Liver (tissue), 9 donors: Measurements from ENCODE around the gene CSMD2. TPM values are rescaled to one million over a fixed set of nuclear protein-coding genes. Genes with fewer than 3 reads are reported as not detected.

Experiments
- DNase-seq: peaks from one replicate; pipeline ENCODE4 v3.0.0-alpha.2; 2017; ENCODE audit warnings: low spot score
- H3K27ac ChIP-seq, 2 donors: one replicate each; pipeline ENCODE4 v1.7.0; 2013; ENCODE audit warnings: inconsistent platforms in 2 of 2, low read length in 2 of 2, control low read depth in 1 of 2, low read depth in 1 of 2, mild to moderate bottlenecking in 1 of 2
- H3K27me3 ChIP-seq, 4 donors: one replicate each; pipeline versions ENCODE4 v1.6.1 to v1.7.0; 2013; ENCODE audit warnings: low read length in 3 of 4, inconsistent platforms in 1 of 4, mild to moderate bottlenecking in 1 of 4, moderate library complexity in 1 of 4; ENCODE audit not compliant: control insufficient read depth in 4 of 4, insufficient read depth in 4 of 4
- H3K36me3 ChIP-seq, 4 donors: one replicate each; pipeline versions ENCODE4 v1.6.1 to v1.7.0; 2013; ENCODE audit warnings: low read length in 3 of 4, mild to moderate bottlenecking in 3 of 4, low read depth in 1 of 4, moderate library complexity in 1 of 4; ENCODE audit not compliant: control insufficient read depth in 4 of 4, insufficient read depth in 3 of 4
- H3K4me1 ChIP-seq, 4 donors: one replicate each; pipeline versions ENCODE4 v1.6.1 to v1.7.0; 2013; ENCODE audit warnings: low read length in 3 of 4, mild to moderate bottlenecking in 3 of 4, moderate library complexity in 1 of 4; ENCODE audit not compliant: control insufficient read depth in 4 of 4, insufficient read depth in 4 of 4
- H3K4me3 ChIP-seq, 3 donors: one replicate each; pipeline versions ENCODE4 v1.6.1 to v1.7.0; 2013; ENCODE audit warnings: low read length in 3 of 3, control low read depth in 1 of 3, low read depth in 1 of 3, mild to moderate bottlenecking in 1 of 3
- H3K9ac ChIP-seq, 2 donors: one replicate each; pipeline ENCODE4 v1.7.0; 2013; ENCODE audit warnings: low read length in 2 of 2, mild to moderate bottlenecking in 2 of 2, moderate library complexity in 2 of 2, control low read depth in 1 of 2, low read depth in 1 of 2
- H3K9me3 ChIP-seq, 4 donors: one replicate each; pipeline versions ENCODE4 v1.6.1 to v1.7.0; 2013; ENCODE audit warnings: low read length in 3 of 4; ENCODE audit not compliant: control insufficient read depth in 4 of 4
- EGR1 ChIP-seq, 2 donors: IDR thresholded peaks; 2 replicates each; pipeline ENCODE4 v1.6.1; 2016 to 2018; ENCODE audit warnings: antibody characterized with exemption in 2 of 2, low read depth in 2 of 2
- FOXA1 ChIP-seq: IDR thresholded peaks from 2 replicates; pipeline ENCODE4 v1.6.1; 2016; ENCODE audit warnings: antibody characterized with exemption
- FOXA2 ChIP-seq: IDR thresholded peaks from 2 replicates; pipeline ENCODE4 v1.6.1; 2016; ENCODE audit warnings: antibody characterized with exemption
- GABPA ChIP-seq, 2 donors: IDR thresholded peaks in 1 of 2; conservative IDR thresholded peaks in 1 of 2; 2 replicates each; pipeline ENCODE4 v1.6.1; 2016; ENCODE audit warnings: antibody characterized with exemption in 2 of 2, mild to moderate bottlenecking in 1 of 2, moderate library complexity in 1 of 2
- HNF4A ChIP-seq, 2 donors: conservative IDR thresholded peaks; 2 replicates each; pipeline ENCODE4 v1.6.1; 2016; ENCODE audit warnings: antibody characterized with exemption in 2 of 2, mild to moderate bottlenecking in 2 of 2
- HNF4G ChIP-seq: IDR thresholded peaks from 2 replicates; pipeline ENCODE4 v1.6.1; 2016; ENCODE audit warnings: antibody characterized with exemption
- JUND ChIP-seq, 2 donors: IDR thresholded peaks; 2 replicates each; pipeline ENCODE4 v1.6.1; 2016; ENCODE audit warnings: antibody characterized with exemption in 2 of 2
- NR2F2 ChIP-seq: IDR thresholded peaks from 2 replicates; pipeline ENCODE4 v1.6.1; 2016; ENCODE audit warnings: antibody characterized with exemption
- RAD21 ChIP-seq, 2 donors: IDR thresholded peaks; 2 replicates each; pipeline ENCODE4 v1.6.1; 2016; ENCODE audit warnings: antibody characterized with exemption in 2 of 2, mild to moderate bottlenecking in 2 of 2
- RXRA ChIP-seq, 2 donors: IDR thresholded peaks; 2 replicates each; pipeline ENCODE4 v1.6.1; 2017 to 2018; ENCODE audit warnings: antibody characterized with exemption in 2 of 2, mild to moderate bottlenecking in 1 of 2
- SP1 ChIP-seq: IDR thresholded peaks from 2 replicates; pipeline ENCODE4 v1.6.1; 2018; ENCODE audit warnings: antibody characterized with exemption, mild to moderate bottlenecking
- TAF1 ChIP-seq: conservative IDR thresholded peaks from 2 replicates; pipeline ENCODE4 v1.6.1; 2016; ENCODE audit warnings: antibody characterized with exemption, mild to moderate bottlenecking
- YY1 ChIP-seq: IDR thresholded peaks from 2 replicates; pipeline ENCODE4 v1.6.1; 2016; ENCODE audit warnings: antibody characterized with exemption, mild to moderate bottlenecking
- WGBS: extraction: QIAGEN DNeasy Blood & Tissue Kit; methylation state at CpG from one replicate; pipeline ENCODE4 v1.1.7; 2013; 5-methylcytosine and 5-hydroxymethylcytosine counted together
- polyA plus RNA-seq, 2 donors: library from polyadenylated mRNA; stranded (reverse) in 1 of 2; unstranded in 1 of 2; fragments of 200-250 nt in 1 of 2; fragments of >200 nt in 1 of 2; fragmentation: Nextera tagmentation in 1 of 2; extraction: Ambion mirVana in 1 of 2; gene quantifications; one replicate each; pipeline versions ENCODE4 v1.2.1 to v1.2.3, GENCODE V29; 2013 to 2015
- total RNA-seq, 2 donors: library from RNA; depleted of rRNA; stranded (reverse); fragments of >200 nt; gene quantifications; one replicate each; pipeline ENCODE4 v1.2.3, GENCODE V29; 2014
- TF ChIP-seq, protein P1 (sequence below): IDR thresholded peaks from 2 replicates; pipeline ENCODE4 v1.6.1; 2016; ENCODE audit warnings: antibody characterized with exemption, mild to moderate bottlenecking
- TF ChIP-seq, protein P2 (sequence below): IDR thresholded peaks from 2 replicates; pipeline ENCODE4 v1.6.1; 2016; ENCODE audit warnings: antibody characterized with exemption
- TF ChIP-seq, protein P3 (sequence below): IDR thresholded peaks from 2 replicates; pipeline ENCODE4 v1.6.1; 2016; ENCODE audit warnings: antibody characterized with exemption
- TF ChIP-seq, protein P4 (sequence below): fragments of 150-350 bp; IDR thresholded peaks from 2 replicates; pipeline ENCODE4 v1.5.1; 2017; ENCODE audit warnings: improper control_type of control experiment, low read depth, low read length; ENCODE audit not compliant: missing input control
- TF ChIP-seq, protein P5 (sequence below): IDR thresholded peaks from 2 replicates; pipeline ENCODE4 v1.6.1; 2016; ENCODE audit warnings: antibody characterized with exemption
- donor health status: healthy.
- donor health status: healthy.
- donor health status: healthy.
- donor health status: healthy.
- donor health status: healthy.

CSMD2 gene
- total and polyA plus RNA-seq, 4 donors: 0.08 to 0.09 TPM; not detected in 2

DNA sequence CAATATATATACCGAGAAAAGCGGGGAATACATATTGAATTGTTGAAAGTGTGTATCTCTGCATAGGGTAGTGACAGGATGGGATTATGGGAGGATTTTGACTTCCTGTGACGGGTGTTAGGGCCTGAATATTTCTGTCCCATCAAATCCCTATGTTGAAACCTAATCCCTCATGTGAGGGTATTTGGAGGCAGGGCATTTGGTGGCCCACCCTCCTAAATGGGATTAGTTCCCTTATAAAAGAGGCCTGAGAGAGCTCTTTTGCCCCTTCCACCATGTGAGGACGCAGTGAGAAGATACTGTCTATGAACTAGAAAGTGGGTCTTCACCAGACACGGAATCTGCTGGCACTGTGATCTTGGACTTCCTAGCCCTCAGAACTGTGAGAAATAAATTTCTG, 555.3 kb downstream of the CSMD2 start:
- Histone ChIP-seq H3K4me3 (no peak overlapping the region), H3K4me1 (no peaks in the 10 kb centered on the region), H3K27me3 (peaks cover 0 to 9% (median 0%) of the 10 kb centered on the region in 4 donors), H3K9ac (no peak overlapping the region), H3K27ac (no peak overlapping the region), H3K9me3 (no peaks in the 10 kb centered on the region), H3K36me3 (no peaks in the 10 kb centered on the region)
- TF ChIP-seq SP1 (no peak), RXRA (IDR thresholded peaks at IDR 0.05) (no peak), HNF4G (no peak), NR2F2 (no peak), YY1 (no peak), JUND (IDR thresholded peaks at IDR 0.05) (no peak), HNF4A (conservative IDR thresholded peaks at IDR 0.05) (no peak), TAF1 (no peak), FOXA2 (no peak), EGR1 (IDR thresholded peaks at IDR 0.05; ENCODE audit: low read depth in 2 of 2) (no peak), FOXA1 (no peak), RAD21 (IDR thresholded peaks at IDR 0.05) (no peak), GABPA (IDR thresholded peaks at IDR 0.05 in 1 of 2, conservative IDR thresholded peaks at IDR 0.05 in 1 of 2) (no peak)
- TF ChIP-seq, protein P1, sequence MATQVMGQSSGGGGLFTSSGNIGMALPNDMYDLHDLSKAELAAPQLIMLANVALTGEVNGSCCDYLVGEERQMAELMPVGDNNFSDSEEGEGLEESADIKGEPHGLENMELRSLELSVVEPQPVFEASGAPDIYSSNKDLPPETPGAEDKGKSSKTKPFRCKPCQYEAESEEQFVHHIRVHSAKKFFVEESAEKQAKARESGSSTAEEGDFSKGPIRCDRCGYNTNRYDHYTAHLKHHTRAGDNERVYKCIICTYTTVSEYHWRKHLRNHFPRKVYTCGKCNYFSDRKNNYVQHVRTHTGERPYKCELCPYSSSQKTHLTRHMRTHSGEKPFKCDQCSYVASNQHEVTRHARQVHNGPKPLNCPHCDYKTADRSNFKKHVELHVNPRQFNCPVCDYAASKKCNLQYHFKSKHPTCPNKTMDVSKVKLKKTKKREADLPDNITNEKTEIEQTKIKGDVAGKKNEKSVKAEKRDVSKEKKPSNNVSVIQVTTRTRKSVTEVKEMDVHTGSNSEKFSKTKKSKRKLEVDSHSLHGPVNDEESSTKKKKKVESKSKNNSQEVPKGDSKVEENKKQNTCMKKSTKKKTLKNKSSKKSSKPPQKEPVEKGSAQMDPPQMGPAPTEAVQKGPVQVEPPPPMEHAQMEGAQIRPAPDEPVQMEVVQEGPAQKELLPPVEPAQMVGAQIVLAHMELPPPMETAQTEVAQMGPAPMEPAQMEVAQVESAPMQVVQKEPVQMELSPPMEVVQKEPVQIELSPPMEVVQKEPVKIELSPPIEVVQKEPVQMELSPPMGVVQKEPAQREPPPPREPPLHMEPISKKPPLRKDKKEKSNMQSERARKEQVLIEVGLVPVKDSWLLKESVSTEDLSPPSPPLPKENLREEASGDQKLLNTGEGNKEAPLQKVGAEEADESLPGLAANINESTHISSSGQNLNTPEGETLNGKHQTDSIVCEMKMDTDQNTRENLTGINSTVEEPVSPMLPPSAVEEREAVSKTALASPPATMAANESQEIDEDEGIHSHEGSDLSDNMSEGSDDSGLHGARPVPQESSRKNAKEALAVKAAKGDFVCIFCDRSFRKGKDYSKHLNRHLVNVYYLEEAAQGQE: no peak
- TF ChIP-seq, protein P2, sequence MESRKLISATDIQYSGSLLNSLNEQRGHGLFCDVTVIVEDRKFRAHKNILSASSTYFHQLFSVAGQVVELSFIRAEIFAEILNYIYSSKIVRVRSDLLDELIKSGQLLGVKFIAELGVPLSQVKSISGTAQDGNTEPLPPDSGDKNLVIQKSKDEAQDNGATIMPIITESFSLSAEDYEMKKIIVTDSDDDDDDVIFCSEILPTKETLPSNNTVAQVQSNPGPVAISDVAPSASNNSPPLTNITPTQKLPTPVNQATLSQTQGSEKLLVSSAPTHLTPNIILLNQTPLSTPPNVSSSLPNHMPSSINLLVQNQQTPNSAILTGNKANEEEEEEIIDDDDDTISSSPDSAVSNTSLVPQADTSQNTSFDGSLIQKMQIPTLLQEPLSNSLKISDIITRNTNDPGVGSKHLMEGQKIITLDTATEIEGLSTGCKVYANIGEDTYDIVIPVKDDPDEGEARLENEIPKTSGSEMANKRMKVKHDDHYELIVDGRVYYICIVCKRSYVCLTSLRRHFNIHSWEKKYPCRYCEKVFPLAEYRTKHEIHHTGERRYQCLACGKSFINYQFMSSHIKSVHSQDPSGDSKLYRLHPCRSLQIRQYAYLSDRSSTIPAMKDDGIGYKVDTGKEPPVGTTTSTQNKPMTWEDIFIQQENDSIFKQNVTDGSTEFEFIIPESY: no peak
- TF ChIP-seq, protein P3, sequence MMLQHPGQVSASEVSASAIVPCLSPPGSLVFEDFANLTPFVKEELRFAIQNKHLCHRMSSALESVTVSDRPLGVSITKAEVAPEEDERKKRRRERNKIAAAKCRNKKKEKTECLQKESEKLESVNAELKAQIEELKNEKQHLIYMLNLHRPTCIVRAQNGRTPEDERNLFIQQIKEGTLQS: no peak
- TF ChIP-seq, protein P4, sequence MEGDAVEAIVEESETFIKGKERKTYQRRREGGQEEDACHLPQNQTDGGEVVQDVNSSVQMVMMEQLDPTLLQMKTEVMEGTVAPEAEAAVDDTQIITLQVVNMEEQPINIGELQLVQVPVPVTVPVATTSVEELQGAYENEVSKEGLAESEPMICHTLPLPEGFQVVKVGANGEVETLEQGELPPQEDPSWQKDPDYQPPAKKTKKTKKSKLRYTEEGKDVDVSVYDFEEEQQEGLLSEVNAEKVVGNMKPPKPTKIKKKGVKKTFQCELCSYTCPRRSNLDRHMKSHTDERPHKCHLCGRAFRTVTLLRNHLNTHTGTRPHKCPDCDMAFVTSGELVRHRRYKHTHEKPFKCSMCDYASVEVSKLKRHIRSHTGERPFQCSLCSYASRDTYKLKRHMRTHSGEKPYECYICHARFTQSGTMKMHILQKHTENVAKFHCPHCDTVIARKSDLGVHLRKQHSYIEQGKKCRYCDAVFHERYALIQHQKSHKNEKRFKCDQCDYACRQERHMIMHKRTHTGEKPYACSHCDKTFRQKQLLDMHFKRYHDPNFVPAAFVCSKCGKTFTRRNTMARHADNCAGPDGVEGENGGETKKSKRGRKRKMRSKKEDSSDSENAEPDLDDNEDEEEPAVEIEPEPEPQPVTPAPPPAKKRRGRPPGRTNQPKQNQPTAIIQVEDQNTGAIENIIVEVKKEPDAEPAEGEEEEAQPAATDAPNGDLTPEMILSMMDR: no peak
- TF ChIP-seq, protein P5, sequence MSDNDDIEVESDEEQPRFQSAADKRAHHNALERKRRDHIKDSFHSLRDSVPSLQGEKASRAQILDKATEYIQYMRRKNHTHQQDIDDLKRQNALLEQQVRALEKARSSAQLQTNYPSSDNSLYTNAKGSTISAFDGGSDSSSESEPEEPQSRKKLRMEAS: no peak
- 93% methylated on average over 5 of the region's 5 CpGs for WGBS
- peak; percentile 4 for DNase-seq
